WI38 (cell line): Measurements from ENCODE around the gene RIMKLA.

ENCODE experiments used
- H3K4me3 ChIP-seq: 2 replicates; pipeline ENCODE4 v1.5.1; 2011; ENCODE audit warnings: low read depth, mild to moderate bottlenecking, control low read depth, low read length
- TF ChIP-seq, protein P1 (sequence below): IDR thresholded peaks from 2 replicates; pipeline ENCODE4 v1.5.1; 2012; ENCODE audit warnings: low read depth, mild to moderate bottlenecking, control low read depth, low read length

RIMKLA gene

DNA sequence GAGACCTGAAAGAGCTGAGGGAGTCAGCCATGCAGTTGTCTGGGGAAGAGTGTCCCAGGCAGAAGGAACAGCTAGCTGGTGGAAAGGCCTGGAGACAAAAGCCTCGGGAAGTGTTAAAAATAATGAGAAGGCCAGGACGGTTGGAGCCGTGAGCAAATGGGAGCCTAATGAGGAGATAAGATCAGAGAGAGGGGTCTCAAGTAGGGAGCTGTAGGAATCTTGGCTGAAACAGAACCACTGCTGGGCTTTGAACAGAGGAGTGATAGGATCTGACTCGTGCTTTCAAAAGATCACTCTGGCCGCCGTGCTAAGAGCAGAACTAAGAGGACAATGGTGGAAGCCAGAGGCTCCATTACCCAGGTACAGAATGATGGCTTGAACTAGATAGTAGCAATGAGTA is 43.6 kb upstream of the RIMKLA start:
- H3K4me3 ChIP-seq, result no peak overlapping the region
- TF ChIP-seq, protein P1, sequence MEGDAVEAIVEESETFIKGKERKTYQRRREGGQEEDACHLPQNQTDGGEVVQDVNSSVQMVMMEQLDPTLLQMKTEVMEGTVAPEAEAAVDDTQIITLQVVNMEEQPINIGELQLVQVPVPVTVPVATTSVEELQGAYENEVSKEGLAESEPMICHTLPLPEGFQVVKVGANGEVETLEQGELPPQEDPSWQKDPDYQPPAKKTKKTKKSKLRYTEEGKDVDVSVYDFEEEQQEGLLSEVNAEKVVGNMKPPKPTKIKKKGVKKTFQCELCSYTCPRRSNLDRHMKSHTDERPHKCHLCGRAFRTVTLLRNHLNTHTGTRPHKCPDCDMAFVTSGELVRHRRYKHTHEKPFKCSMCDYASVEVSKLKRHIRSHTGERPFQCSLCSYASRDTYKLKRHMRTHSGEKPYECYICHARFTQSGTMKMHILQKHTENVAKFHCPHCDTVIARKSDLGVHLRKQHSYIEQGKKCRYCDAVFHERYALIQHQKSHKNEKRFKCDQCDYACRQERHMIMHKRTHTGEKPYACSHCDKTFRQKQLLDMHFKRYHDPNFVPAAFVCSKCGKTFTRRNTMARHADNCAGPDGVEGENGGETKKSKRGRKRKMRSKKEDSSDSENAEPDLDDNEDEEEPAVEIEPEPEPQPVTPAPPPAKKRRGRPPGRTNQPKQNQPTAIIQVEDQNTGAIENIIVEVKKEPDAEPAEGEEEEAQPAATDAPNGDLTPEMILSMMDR, result no peak

DNA sequence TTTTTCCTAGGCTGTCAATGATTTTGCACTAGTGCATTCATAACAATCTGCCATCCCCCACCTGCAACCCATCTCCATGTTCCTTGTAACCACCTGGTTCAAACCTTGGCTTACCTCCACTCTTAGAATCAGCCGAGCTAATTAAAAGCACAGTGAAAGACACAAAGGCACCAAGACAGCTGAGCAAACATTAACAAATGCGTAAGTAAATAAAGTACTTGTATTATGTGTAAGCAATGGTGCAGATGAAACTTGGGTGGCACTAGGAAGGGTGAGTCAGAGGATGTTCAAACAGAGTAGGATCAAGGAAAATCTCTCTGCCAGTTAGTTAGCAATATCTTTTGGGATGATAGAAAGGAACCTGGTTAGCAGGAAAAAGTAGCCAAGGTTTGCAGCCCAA is 40.5 kb upstream of the RIMKLA start:
- TF ChIP-seq, protein P1, result no peak

DNA sequence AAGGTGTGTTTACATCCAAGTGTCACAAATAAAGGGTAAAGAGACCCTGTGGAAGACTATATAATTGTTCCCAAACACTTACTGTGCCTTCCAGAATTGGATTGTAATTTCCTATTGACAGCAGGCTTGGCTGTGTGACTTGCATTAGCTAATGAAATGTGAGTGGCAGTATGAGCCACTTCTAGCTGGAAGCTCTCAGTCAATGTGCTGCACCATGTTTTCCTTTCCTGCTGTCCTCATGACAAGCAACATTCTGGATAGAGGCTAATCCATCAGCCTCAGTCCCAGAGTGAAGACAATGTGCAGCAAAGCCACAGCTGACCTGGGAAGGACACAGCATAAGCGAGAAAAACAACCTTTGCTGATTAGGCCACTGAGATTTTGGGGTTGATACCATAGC is 39.7 kb upstream of the RIMKLA start:
- H3K4me3 ChIP-seq, result no peak overlapping the region
- TF ChIP-seq, protein P1, result no peak

More for the DNA sequence above, 40.5 kb upstream of the RIMKLA start:
- H3K4me3 ChIP-seq, result no peak overlapping the region

DNA sequence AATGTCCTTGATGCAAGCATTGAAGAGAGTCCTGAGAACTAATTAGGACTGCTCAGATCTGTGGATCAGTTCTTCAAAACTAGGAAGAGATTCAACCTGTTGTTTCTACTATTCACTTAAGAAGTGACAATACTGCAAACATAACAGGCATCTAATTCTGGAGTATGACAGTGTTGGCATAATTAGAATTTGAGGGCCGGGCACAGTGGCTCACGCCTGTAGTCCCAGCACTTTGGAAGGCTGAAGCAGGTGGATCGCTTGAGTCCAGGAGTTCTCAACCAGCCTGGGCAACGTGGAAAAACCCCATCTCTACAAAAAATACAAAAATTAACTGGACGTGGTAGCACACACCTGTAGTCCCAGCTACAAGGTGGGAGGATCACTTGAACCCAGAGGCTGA is 37.5 kb upstream of the RIMKLA start:
- TF ChIP-seq, protein P1, result no peak
- H3K4me3 ChIP-seq, result no peak overlapping the region

DNA sequence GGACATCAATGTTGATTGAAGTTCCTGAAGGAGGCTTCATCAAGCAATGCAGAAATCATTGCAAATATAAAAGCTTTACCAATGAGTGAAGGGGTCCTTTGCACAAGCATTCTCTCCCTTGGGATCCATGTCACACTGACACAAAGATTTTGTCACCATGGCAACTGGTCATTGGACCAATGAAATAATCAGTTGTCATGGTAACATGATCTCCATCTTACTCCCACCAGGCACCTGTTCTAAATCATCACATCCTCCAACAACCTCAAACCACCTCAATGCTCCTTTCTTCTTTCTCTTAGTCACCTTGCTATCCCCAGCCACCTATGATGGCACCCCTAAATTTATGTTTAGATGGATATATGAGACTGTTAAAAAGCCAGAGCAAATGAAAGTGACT is 32.1 kb upstream of the RIMKLA start:
- TF ChIP-seq, protein P1, result no peak

DNA sequence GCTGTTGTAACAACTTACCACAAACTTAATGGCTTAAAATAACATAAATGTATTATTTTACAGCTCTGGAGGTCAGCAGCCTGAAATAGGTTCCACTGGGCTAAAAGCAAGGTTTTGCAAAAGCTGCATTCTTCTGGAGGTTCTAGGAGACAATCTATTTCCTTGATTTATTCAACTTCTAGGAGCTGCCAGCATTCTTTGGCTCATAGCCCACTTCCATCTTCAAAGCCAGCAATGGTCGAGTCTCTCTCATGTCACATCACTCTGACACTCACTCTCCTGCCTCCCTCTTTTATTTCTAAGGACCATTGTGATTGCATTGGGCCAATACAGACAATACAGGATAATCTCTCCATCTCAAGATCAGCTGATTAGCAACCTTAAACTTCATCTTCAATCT is 30.5 kb upstream of the RIMKLA start:
- no peak overlapping the region for H3K4me3 ChIP-seq
- TF ChIP-seq, protein P1, result no peak

More for the DNA sequence above, 32.1 kb upstream of the RIMKLA start:
- H3K4me3 ChIP-seq, result no peak overlapping the region

DNA sequence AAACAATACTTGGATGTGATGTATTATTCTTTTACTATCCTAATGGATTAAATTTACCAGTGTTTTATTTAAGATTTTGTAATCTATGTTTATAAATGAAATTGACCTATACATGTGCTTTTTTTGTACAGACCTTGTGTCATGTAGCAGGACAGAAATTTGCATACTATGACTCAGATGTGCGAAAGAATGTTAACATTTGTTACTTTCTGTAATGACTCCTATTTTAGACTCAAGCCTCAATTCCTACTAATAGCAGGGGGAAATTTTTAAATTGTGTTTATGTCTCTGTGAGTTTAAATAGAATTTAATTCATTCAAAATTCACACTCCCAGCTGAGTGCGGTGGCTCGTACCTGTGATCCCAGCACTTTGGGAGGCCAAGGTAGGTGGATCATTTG is 21.8 kb upstream of the RIMKLA start:
- H3K4me3 ChIP-seq, result no peak overlapping the region
- TF ChIP-seq, protein P1, result no peak
